Calu3 (cell line): Measurements from ENCODE around the gene SORCS3. TPM values are rescaled to one million over a fixed set of nuclear protein-coding genes. Genes with fewer than 3 reads are reported as not detected.

Experiments
- BruUV-seq: library from RNA; stranded (reverse); fragments of 400-500 nt; replicated peaks from 2 replicates; lab custom pipeline; 2021; lab: Mats Ljungman, UMichigan
- CTCF ChIA-PET: fragments of 300-600 bp; sonication (Branson Sonifier 250); formaldehyde crosslinking; loops from one replicate; lab custom pipeline; 2022; ENCODE audit warnings: antibody characterized with exemption; lab: Charles Lee
- DNase-seq: peaks from one replicate; pipeline ENCODE4 v3.0.0; 2022
- H3K27ac Mint-ChIP-seq: one replicate; pipeline ENCODE4 v1.8.0; 2022; ENCODE audit warnings: mixed read lengths; ENCODE audit not compliant: unreplicated experiment
- H3K27me3 Mint-ChIP-seq: one replicate; pipeline ENCODE4 v1.8.0; 2022; ENCODE audit warnings: mixed read lengths; ENCODE audit not compliant: unreplicated experiment
- H3K36me3 Mint-ChIP-seq: one replicate; pipeline ENCODE4 v1.8.0; 2022; ENCODE audit warnings: mild to moderate bottlenecking, moderate library complexity, mixed read lengths; ENCODE audit not compliant: insufficient read depth, unreplicated experiment
- H3K4me1 Mint-ChIP-seq: one replicate; pipeline ENCODE4 v1.8.0; 2022; ENCODE audit warnings: mild to moderate bottlenecking, low read depth, mixed read lengths; ENCODE audit not compliant: unreplicated experiment
- H3K4me3 Mint-ChIP-seq: one replicate; pipeline ENCODE4 v1.8.0; 2022; ENCODE audit warnings: mild to moderate bottlenecking, low read depth, moderate library complexity, mixed read lengths; ENCODE audit not compliant: unreplicated experiment
- H3K9me3 Mint-ChIP-seq: one replicate; pipeline ENCODE4 v1.8.0; 2022; ENCODE audit warnings: low read depth, mixed read lengths; ENCODE audit not compliant: unreplicated experiment
- intact Hi-C: fragments of 100-400 bp; cut with micrococcal nuclease; formaldehyde crosslinking; loops from one replicate; pipeline ENCODE4 v1.10.0; 2022; ENCODE audit not compliant: unreplicated experiment
- total RNA-seq: library from RNA; stranded (reverse); gene quantifications from 2 replicates; pipeline ENCODE4 v1.2.3, GENCODE V29; 2022
- TF ChIP-seq, protein P1 (sequence below): fragments of 200-600 bp; IDR thresholded peaks from one replicate; pipeline ENCODE4 v1.8.0; 2022; ENCODE audit warnings: antibody characterized with exemption; ENCODE audit not compliant: unreplicated experiment

The SORCS3 gene
- total RNA-seq, 1 experiment from 2014 or later: not detected

DNA sequence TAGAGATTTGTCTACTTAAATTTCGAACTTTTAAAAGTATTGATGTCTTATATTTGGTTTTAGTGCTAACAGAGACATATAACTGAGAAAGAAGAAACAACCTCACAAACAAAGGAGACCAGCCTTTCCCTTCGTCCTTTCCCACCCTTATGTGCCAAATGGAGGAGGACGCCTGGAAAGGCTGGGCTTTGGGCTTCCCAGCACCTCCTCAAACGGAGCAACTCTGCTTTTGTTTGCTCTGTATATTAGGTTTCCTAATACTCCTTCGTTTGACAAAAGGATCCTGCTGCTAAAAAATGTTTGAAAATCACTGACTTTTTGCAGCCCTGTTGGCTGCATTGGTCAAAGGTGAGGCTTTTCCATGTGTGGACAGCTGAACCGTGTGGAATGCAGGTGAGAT is 471.8 kb downstream of the SORCS3 start:
- H3K4me3 Mint-ChIP-seq: no peak overlapping the region
- no peaks in the 10 kb centered on the region for H3K27me3 Mint-ChIP-seq
- no peaks in the 10 kb centered on the region for H3K4me1 Mint-ChIP-seq
- H3K27ac Mint-ChIP-seq: no peak overlapping the region
- BruUV-seq: no TSS peak
- intact Hi-C loops: no loop called here
- TF ChIP-seq, protein P1, sequence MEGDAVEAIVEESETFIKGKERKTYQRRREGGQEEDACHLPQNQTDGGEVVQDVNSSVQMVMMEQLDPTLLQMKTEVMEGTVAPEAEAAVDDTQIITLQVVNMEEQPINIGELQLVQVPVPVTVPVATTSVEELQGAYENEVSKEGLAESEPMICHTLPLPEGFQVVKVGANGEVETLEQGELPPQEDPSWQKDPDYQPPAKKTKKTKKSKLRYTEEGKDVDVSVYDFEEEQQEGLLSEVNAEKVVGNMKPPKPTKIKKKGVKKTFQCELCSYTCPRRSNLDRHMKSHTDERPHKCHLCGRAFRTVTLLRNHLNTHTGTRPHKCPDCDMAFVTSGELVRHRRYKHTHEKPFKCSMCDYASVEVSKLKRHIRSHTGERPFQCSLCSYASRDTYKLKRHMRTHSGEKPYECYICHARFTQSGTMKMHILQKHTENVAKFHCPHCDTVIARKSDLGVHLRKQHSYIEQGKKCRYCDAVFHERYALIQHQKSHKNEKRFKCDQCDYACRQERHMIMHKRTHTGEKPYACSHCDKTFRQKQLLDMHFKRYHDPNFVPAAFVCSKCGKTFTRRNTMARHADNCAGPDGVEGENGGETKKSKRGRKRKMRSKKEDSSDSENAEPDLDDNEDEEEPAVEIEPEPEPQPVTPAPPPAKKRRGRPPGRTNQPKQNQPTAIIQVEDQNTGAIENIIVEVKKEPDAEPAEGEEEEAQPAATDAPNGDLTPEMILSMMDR: no peak
- H3K9me3 Mint-ChIP-seq: peaks cover 6% of the 10 kb centered on the region
- CTCF ChIA-PET: no interaction called here
- no peak for DNase-seq
- H3K36me3 Mint-ChIP-seq: no peaks in the 10 kb centered on the region

DNA sequence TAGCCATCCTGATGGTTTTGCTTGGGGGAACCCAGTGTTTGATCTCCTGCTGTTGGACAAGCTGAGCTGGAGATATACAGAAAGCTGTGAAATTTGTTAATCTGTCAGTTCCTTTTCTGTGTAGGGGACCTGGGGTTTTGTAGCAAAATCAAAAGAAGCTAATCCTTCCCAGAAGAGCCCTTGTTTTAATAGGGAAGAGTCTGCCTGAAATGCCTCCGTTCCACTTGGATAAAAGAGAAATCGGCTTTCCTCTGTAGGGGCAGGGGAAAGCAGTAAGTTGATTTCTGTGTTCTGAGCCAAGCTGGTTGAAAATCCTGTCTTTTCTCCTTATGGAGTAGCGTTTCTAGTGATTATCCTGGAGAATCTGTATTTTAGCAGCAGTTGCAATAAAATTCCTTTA is 472.6 kb downstream of the SORCS3 start:
- intact Hi-C loops: no loop called here
- no peak for DNase-seq
- BruUV-seq: no TSS peak
- H3K4me3 Mint-ChIP-seq: no peak overlapping the region
- CTCF ChIA-PET: no interaction called here
- H3K36me3 Mint-ChIP-seq: no peaks in the 10 kb centered on the region
- no peaks in the 10 kb centered on the region for H3K27me3 Mint-ChIP-seq
- H3K9me3 Mint-ChIP-seq: peaks cover 5% of the 10 kb centered on the region
- no peaks in the 10 kb centered on the region for H3K4me1 Mint-ChIP-seq
- TF ChIP-seq, protein P1: no peak
- no peak overlapping the region for H3K27ac Mint-ChIP-seq

DNA sequence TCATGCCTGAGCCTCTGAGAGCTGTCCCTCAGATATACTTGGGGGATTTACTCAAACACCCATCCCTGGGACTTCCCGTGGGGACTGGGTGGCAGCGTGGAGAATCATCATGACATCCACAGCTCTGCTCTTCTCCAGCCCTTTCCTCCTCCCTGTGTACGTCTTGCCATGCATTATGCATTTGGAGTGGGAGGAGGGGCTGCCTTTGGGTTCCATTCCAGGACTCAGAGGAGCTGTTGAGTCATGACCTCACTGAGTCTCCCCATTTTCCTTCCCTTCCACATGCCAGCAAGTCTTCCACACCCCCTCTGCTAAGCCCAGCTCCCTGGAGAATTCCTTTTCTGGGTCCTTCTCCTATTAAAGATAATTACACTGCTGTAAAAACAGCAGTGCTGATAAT is 480.7 kb downstream of the SORCS3 start:
- Mint-ChIP-seq H3K36me3 (no peaks in the 10 kb centered on the region), H3K27me3 (no peaks in the 10 kb centered on the region), H3K4me1 (no peaks in the 10 kb centered on the region), H3K9me3 (peaks cover 7% of the 10 kb centered on the region), H3K27ac (no peak overlapping the region), H3K4me3 (no peak overlapping the region)
- TF ChIP-seq, protein P1: no peak
- no peak for DNase-seq
- intact Hi-C loops: no loop called here
- no TSS peak for BruUV-seq
- CTCF ChIA-PET: no interaction called here

DNA sequence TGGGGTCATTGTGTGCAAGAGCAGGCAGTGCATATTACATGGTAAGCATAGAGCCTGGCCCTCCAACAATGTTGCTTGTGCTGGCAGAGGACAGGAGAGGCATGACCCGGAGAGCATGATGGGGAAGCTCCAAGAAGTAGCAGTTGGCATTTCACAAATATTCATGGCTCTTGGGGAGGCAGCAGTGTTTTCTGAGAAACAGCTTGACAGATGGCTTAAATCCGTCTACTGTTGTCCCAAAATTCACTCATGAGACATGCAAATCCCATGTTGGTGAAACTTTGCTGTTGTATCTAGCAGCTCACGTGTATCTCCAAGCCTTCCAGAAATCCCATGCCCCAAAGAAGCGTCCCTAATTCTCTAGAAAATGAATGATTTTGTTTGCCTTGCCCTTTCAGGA is 487.0 kb downstream of the SORCS3 start:
- no peak for DNase-seq
- no peaks in the 10 kb centered on the region for H3K27me3 Mint-ChIP-seq
- no peaks in the 10 kb centered on the region for H3K4me1 Mint-ChIP-seq
- TF ChIP-seq, protein P1: no peak
- no peak overlapping the region for H3K27ac Mint-ChIP-seq
- CTCF ChIA-PET: interaction anchor here (1.1 kb wide), 1 partner anchor 416 kb away, joined by 3 read pairs; no protein-coding TSS in a partner anchor
- no peak overlapping the region for H3K4me3 Mint-ChIP-seq
- no TSS peak for BruUV-seq
- H3K36me3 Mint-ChIP-seq: no peaks in the 10 kb centered on the region
- H3K9me3 Mint-ChIP-seq: peaks cover 5% of the 10 kb centered on the region
- intact Hi-C loops: no loop called here
